GM20431 (cell line): ENCODE results near the gene ATP6AP1.

Experiments
- in situ Hi-C: fragments of 300-500 bp; cut with MseI, MboI; formaldehyde crosslinking; loops from one replicate; pipeline ENCODE4 v1.15.0; 2020; ENCODE audit warnings: low sequenced_read_pairs; ENCODE audit not compliant: unreplicated experiment

The ATP6AP1 gene

GRCh38 chrX:154467556-154467955 lies 39.1 kb downstream of the ATP6AP1 start:
- in situ Hi-C loops, result no loop called here

GRCh38 chrX:154468217-154468616 lies 39.7 kb downstream of the ATP6AP1 start:
- in situ Hi-C loops, result no loop called here

- in situ Hi-C loops, result no loop called here
Measured at GRCh38 chrX:154469114-154469513, 40.6 kb downstream of the ATP6AP1 start.

- in situ Hi-C loops, result no loop called here
Measured at GRCh38 chrX:154469880-154470279, 41.4 kb downstream of the ATP6AP1 start.

GRCh38 chrX:154470434-154470833 lies 42.0 kb downstream of the ATP6AP1 start:
- in situ Hi-C loops, result no loop called here

DNA sequence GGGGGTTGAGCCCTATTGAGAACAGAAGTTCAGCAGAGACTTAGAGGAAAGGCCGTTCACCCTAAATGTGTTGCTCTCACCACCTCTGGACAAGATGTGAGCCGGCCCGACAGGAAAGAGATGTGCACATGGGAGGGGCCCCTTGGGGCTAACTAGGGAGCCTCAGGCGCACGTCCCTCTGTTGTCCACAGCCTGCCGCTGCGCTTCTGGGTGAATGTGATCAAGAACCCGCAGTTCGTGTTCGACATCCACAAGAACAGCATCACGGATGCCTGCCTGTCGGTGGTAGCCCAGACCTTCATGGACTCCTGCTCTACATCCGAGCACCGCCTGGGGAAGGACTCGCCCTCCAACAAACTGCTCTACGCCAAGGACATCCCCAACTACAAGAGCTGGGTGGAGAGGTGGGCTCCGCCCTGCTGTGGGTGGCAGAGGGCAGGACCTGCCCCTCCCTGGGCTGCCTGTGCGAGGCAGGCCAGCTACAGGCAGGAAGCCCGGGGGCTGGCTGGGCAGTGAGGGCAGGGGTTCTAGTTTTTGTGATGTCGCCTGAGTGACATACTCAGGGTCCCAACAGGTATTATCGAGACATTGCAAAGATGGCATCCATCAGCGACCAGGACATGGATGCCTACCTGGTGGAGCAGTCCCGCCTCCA lies 42.6 kb downstream of the ATP6AP1 start:
- in situ Hi-C loops, result no loop called here

GRCh38 chrX:154471839-154472684 lies 43.6 kb downstream of the ATP6AP1 start:
- in situ Hi-C loops, result no loop called here

- in situ Hi-C loops, result no loop called here
Measured at GRCh38 chrX:154472685-154473632, 44.5 kb downstream of the ATP6AP1 start.

DNA sequence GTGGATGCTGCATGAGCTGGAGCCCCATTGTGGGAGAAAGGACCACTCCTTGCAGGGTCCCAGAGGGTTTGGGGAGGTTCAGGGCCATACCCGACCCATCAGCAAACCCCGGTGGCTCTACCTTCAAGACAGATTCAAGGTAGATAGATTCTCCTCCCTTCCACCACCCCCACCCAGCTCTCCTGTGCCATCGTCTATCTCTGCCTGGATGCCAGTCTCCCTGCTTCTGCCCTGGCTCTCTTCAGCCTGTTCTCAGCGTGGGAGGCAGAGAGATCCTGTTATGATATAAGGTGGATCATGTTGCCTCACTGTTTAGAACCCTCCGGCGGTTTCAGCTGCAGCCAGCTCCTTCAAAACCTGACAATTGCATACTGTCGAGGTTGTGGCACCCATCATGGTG lies 45.2 kb downstream of the ATP6AP1 start:
- in situ Hi-C loops, result no loop called here

GRCh38 chrX:154476821-154477220 lies 48.3 kb downstream of the ATP6AP1 start:
- in situ Hi-C loops, result no loop called here

GRCh38 chrX:154477891-154478477 lies 49.5 kb downstream of the ATP6AP1 start:
- in situ Hi-C loops, result no loop called here

GRCh38 chrX:154478728-154479622 lies 50.5 kb downstream of the ATP6AP1 start, which contains the start of gene LAGE3:
Gene LAGE3 (minus strand): TSS chrX:154479281. CDS start chrX:154478915, 366 bp downstream.
- in situ Hi-C loops, result no loop called here

DNA sequence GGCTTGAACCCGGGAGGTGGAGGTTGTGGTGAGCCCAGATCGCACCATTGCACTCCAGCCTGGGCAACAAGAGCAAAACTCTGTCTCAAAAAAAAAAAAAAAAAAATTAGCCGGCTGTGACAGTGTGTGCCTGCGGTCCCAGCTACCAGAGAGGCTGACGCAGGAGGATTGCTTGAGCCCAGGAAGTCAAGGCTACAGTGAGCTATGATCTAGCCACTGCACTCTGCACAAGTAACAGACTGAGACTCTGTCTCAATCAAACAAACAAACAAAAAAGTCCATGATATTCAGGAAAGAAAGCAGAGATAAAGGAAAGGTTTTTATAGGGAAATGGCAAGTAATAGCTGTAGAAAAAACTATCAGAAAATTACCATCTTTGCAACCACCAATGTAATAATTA lies 52.7 kb downstream of the ATP6AP1 start:
- in situ Hi-C loops, result no loop called here

DNA sequence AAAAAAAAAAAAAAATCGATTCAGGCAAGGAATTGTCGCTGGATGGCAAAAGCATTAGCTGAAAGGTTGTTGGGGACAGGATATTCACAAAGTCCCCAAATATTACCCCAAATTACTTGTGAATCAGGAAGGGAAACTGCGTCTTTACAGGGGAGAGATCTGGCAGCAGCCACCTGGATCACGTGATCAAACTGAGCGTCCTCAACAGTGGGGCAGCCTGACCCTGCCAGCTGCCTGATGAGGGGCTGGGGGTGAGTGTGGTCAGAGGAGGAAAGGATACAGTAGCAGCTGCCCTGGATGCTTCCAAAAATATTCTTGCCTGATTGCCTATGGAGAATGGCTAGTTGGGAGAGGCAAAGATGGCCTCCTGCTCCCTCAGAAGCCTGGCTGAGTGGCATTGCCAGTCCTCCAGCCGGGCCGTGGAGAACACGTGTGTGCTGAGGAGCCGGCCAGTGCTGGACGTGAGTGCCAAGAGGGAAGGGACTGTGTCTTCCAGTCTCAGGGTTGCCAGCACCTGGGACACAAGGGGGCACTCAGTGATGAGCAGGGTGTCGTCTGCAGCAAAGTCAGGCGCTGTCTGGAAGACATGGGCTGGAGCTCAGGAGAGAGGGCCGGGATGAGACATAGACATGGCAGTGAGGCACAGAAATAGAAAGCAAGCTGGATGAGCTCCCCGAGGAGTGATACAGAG lies 53.6 kb downstream of the ATP6AP1 start:
- in situ Hi-C loops, result no loop called here

GRCh38 chrX:154482786-154483185 lies 54.3 kb downstream of the ATP6AP1 start:
- in situ Hi-C loops, result no loop called here

GRCh38 chrX:154483325-154483724 lies 54.8 kb downstream of the ATP6AP1 start:
- in situ Hi-C loops, result no loop called here

DNA sequence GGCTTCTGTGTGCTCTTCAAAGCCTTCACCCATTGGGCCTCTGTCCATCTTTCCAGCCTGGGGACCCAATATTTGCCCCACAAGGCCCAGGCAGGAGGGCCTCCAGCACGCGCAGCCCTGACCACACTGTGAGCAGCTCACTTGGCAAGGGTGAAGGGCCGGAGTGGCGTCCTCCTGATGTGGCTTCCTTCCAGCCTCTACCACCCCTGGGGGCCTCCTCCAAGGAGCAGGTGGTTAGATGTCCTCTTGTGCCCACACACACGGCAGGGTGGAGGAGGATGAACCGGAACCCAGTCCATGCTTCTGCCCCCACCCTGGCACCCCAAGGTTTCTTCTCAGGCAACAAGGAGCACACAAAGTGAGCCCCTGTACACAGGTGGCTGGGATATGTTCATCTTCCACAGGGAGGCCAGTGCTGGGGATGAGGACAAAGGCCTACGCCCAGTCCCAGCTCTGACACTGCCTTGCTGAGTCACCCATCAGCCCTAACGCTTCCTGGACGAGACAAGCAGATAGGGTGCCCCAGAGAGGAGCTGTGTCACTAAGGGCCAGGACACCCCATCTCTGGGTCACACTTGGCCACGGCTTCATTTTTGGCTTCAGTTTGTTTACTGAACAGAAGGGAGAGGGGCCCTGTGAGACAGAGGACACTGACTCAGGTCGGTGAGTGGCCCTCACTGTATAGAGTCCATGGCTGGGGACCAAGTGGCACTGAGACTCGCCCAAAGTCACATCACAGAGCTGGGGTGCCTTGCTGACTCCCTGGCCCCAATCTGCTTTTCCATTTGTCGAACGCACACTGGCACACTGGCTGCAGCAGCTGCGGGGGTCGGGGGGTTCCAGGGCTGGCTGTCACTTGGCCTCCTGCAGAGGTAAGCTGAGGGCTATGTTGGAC lies 56.0 kb downstream of the ATP6AP1 start:
- in situ Hi-C loops, result no loop called here
